Panc1 (cell line): ENCODE results near the gene CTNND2. TPM values are rescaled to one million over a fixed set of nuclear protein-coding genes. Genes with fewer than 3 reads are reported as not detected.

Source experiments
- ATAC-seq: fragments of 200-7000 bp; cut with Tn5 transposase; 2 replicates; pipeline ENCODE4 v1.9.1; 2020; ENCODE audit warnings: mild to moderate bottlenecking, moderate library complexity
- BruUV-seq: library from RNA; stranded (reverse); fragments of 400-500 nt; replicated peaks from 2 replicates; lab custom pipeline; 2021; lab: Mats Ljungman, UMichigan
- CTCF ChIA-PET: fragments of 300-600 bp; sonication (Branson Sonifier 250); formaldehyde crosslinking; loops from one replicate; lab custom pipeline; 2022; ENCODE audit warnings: antibody characterized with exemption; lab: Charles Lee
- POLR2A ChIA-PET: fragments of 300-600 bp; sonication (Branson Sonifier 250); formaldehyde crosslinking; loops from one replicate; lab custom pipeline; 2022; ENCODE audit warnings: antibody characterized with exemption; lab: Charles Lee
- DNase-seq: peaks from one replicate; pipeline ENCODE4 v3.0.0-alpha.2; 2010; ENCODE audit warnings: low read depth, low spot score
- H3K27ac ChIP-seq: 2 replicates; pipeline ENCODE4 v1.5.1; 2011; ENCODE audit warnings: mild to moderate bottlenecking, low read length, inconsistent platforms
- H3K27me3 ChIP-seq: fragments of 200-500 bp; sonication (Bioruptor generic); 2 replicates; pipeline ENCODE4 v1.6.0; 2014; ENCODE audit warnings: low read length, inconsistent platforms; ENCODE audit not compliant: control insufficient read depth, insufficient read depth
- H3K36me3 ChIP-seq: fragments of 200-500 bp; sonication (Bioruptor generic); 2 replicates; pipeline ENCODE4 v1.5.1; 2014; ENCODE audit warnings: inconsistent platforms, mild to moderate bottlenecking, low read length, moderate library complexity; ENCODE audit not compliant: control insufficient read depth, insufficient read depth
- H3K4me1 ChIP-seq: 2 replicates; pipeline ENCODE4 v1.5.1; 2011; ENCODE audit warnings: inconsistent platforms, mild to moderate bottlenecking, low read length, moderate library complexity; ENCODE audit not compliant: control insufficient read depth, insufficient read depth
- H3K4me3 ChIP-seq, 2 experiments: 2 replicates each; pipeline ENCODE4 v1.5.1; 2011 to 2012; ENCODE audit warnings: low read depth in 2 of 2, low read length in 2 of 2, mild to moderate bottlenecking in 2 of 2, inconsistent platforms in 1 of 2, moderate library complexity in 1 of 2
- H3K9me3 ChIP-seq: fragments of 200-500 bp; sonication (Bioruptor generic); 2 replicates; pipeline ENCODE4 v1.5.1; 2014; ENCODE audit warnings: low read depth, mild to moderate bottlenecking, inconsistent platforms, low read length, moderate library complexity; ENCODE audit not compliant: control insufficient read depth, insufficient read depth
- POLR2AphosphoS5 ChIP-seq: IDR thresholded peaks from 2 replicates; pipeline ENCODE4 v1.6.1; 2012; ENCODE audit warnings: mild to moderate bottlenecking, low read depth, low read length, moderate library complexity
- REST ChIP-seq, 2 experiments: IDR thresholded peaks; 2 replicates each; pipeline ENCODE4 v1.6.1; 2011 to 2012; ENCODE audit warnings: low read depth in 2 of 2, control low read depth in 1 of 2, low read length in 1 of 2, mild to moderate bottlenecking in 1 of 2, moderate library complexity in 1 of 2; ENCODE audit not compliant: insufficient read depth in 1 of 2
- SIN3A ChIP-seq: IDR thresholded peaks from 2 replicates; pipeline ENCODE4 v1.6.1; 2012; ENCODE audit warnings: low read depth, mild to moderate bottlenecking, low read length, moderate library complexity, borderline replicate concordance; ENCODE audit not compliant: insufficient read depth
- TCF7L2 ChIP-seq: IDR thresholded peaks from 2 replicates; pipeline ENCODE4 v1.6.1; 2011; ENCODE audit warnings: mild to moderate bottlenecking, low read depth, low read length, inconsistent platforms
- in situ Hi-C: cut with HindIII; loops from 2 replicates; pipeline ENCODE4 v1.10.0; 2016; ENCODE audit warnings: low sequenced_read_pairs, low pct_unique_long_range_greater_than_20kb
- intact Hi-C: fragments of 100-400 bp; cut with micrococcal nuclease; formaldehyde crosslinking; loops from one replicate; pipeline ENCODE4 v1.10.0; 2022; ENCODE audit not compliant: unreplicated experiment
- total RNA-seq: library from RNA; stranded (reverse); gene quantifications from one replicate; pipeline ENCODE4 v1.2.1, GENCODE V29; 2021; ENCODE audit not compliant: unreplicated experiment
- TF ChIP-seq, protein P1 (sequence below): fragments of 450-650 bp; IDR thresholded peaks from 2 replicates; pipeline ENCODE4 v1.5.1; 2017; ENCODE audit warnings: mild to moderate bottlenecking

The CTNND2 gene
- total RNA-seq, 1 experiment from 2014 or later, result 1.0 TPM

DNA sequence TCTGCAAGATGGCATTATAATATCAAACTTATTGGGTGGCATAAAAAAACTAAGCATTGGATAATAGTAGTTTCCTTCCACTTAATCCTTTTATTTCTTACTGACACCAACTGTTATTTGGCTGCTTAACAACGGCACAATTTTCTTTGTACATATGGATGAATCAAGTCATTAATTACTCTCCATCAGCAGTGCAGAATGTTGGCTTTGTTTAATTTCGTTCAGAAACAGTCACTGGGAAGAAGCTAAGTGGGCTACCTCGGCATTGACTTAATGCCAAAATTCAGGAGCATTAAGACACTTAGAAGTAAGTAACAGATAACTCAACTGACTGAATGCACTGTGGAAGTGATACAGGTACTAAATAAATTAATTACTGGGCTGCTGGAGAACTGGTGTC, 460.4 kb downstream of the CTNND2 start:
- H3K9me3 ChIP-seq, result no peaks in the 10 kb centered on the region
- no peaks in the 10 kb centered on the region for H3K36me3 ChIP-seq
- ATAC-seq, result no peak
- TF ChIP-seq SIN3A, result no peak
- no peak for TF ChIP-seq REST (IDR thresholded peaks at IDR 0.05; ENCODE audit: insufficient read depth in 1 of 2, low read depth in 2 of 2, low read length in 1 of 2)
- intact Hi-C loops (no loop called here), in situ Hi-C loops (no loop called here)
- no peak overlapping the region for H3K4me3 ChIP-seq
- DNase-seq, result no peak
- no TSS peak for BruUV-seq
- no peaks in the 10 kb centered on the region for H3K27me3 ChIP-seq
- POLR2A ChIA-PET, result no interaction called here
- CTCF ChIA-PET, result interaction anchor here (0.7 kb wide), 1 partner anchor 162 kb away, joined by 3 read pairs; no protein-coding TSS in a partner anchor
- no peaks in the 10 kb centered on the region for H3K4me1 ChIP-seq
- H3K27ac ChIP-seq, result no peak overlapping the region

DNA sequence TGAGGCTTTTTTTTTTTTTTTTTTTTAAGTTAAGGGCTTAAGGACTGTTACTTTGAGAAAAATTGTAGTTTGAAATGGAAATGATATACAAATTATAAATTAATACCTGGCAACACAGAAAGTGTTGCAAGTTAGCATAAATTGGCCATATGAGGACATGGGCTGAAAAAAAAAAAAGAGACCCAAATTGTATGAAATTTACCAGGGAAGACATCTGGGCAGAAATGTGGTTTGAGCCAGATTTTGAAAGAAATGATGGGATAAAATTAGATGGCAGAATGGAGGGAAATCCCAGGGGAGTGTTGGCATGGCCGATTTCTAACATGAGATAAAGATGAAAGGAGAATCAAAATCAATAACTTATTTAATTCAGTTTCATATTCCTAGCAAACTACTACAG, 472.1 kb downstream of the CTNND2 start:
- ATAC-seq (no peak), DNase-seq (no peak)
- intact Hi-C loops (no loop called here), in situ Hi-C loops (no loop called here)
- Histone ChIP-seq H3K36me3 (no peaks in the 10 kb centered on the region), H3K4me1 (no peaks in the 10 kb centered on the region), H3K9me3 (no peaks in the 10 kb centered on the region), H3K4me3 (no peak overlapping the region), H3K27me3 (no peaks in the 10 kb centered on the region), H3K27ac (no peak overlapping the region)
- TF ChIP-seq SIN3A (no peak), POLR2AphosphoS5 (no peak), REST (IDR thresholded peaks at IDR 0.05; ENCODE audit: insufficient read depth in 1 of 2, low read depth in 2 of 2, low read length in 1 of 2) (no peak), TCF7L2 (no peak)
- TF ChIP-seq, protein P1, sequence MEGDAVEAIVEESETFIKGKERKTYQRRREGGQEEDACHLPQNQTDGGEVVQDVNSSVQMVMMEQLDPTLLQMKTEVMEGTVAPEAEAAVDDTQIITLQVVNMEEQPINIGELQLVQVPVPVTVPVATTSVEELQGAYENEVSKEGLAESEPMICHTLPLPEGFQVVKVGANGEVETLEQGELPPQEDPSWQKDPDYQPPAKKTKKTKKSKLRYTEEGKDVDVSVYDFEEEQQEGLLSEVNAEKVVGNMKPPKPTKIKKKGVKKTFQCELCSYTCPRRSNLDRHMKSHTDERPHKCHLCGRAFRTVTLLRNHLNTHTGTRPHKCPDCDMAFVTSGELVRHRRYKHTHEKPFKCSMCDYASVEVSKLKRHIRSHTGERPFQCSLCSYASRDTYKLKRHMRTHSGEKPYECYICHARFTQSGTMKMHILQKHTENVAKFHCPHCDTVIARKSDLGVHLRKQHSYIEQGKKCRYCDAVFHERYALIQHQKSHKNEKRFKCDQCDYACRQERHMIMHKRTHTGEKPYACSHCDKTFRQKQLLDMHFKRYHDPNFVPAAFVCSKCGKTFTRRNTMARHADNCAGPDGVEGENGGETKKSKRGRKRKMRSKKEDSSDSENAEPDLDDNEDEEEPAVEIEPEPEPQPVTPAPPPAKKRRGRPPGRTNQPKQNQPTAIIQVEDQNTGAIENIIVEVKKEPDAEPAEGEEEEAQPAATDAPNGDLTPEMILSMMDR, result no peak
- ChIA-PET POLR2A (no interaction called here), CTCF (no interaction called here)
- no TSS peak for BruUV-seq
